MCF 10A (cell line): ENCODE results near the gene PIGA. TPM values are rescaled to one million over a fixed set of nuclear protein-coding genes. Genes with fewer than 3 reads are reported as not detected.

ENCODE experiments used
- BruUV-seq: library from RNA; stranded (reverse); fragments of 400-500 nt; replicated peaks from 2 replicates; lab custom pipeline; 2021; lab: Mats Ljungman, UMichigan
- CTCF ChIA-PET: fragments of 300-600 bp; sonication (Branson Sonifier 250); formaldehyde crosslinking; extraction: SDS; loops from one replicate; lab custom pipeline; 2021; ENCODE audit warnings: antibody characterized with exemption, inconsistent platforms; lab: Yijun Ruan, JAX
- POLR2A ChIA-PET: fragments of 300-600, 350-650 bp; sonication (Branson Sonifier 250); formaldehyde crosslinking; extraction: SDS; loops from one replicate; lab custom pipeline; 2020; ENCODE audit warnings: antibody characterized with exemption, inconsistent platforms; lab: Yijun Ruan, JAX
- DNase-seq: peaks from one replicate; pipeline ENCODE4 v3.0.0-alpha.2; 2018; ENCODE audit not compliant: unreplicated experiment
- H3K27ac Mint-ChIP-seq: one replicate; pipeline ENCODE4 v1.8.0; 2022; ENCODE audit warnings: mild to moderate bottlenecking, low read depth, mixed read lengths; ENCODE audit not compliant: unreplicated experiment
- H3K27me3 Mint-ChIP-seq: one replicate; pipeline ENCODE4 v1.8.0; 2022; ENCODE audit warnings: mixed read lengths; ENCODE audit not compliant: insufficient read depth, unreplicated experiment
- H3K36me3 Mint-ChIP-seq: one replicate; pipeline ENCODE4 v1.8.0; 2022; ENCODE audit warnings: mild to moderate bottlenecking, moderate library complexity, mixed read lengths; ENCODE audit not compliant: insufficient read depth, unreplicated experiment
- H3K4me1 Mint-ChIP-seq: one replicate; pipeline ENCODE4 v1.8.0; 2022; ENCODE audit warnings: mixed read lengths; ENCODE audit not compliant: insufficient read depth, unreplicated experiment
- H3K4me3 Mint-ChIP-seq: one replicate; pipeline ENCODE4 v1.8.0; 2022; ENCODE audit warnings: mild to moderate bottlenecking, moderate library complexity, mixed read lengths; ENCODE audit not compliant: unreplicated experiment
- H3K9me3 Mint-ChIP-seq: one replicate; pipeline ENCODE4 v1.8.0; 2022; ENCODE audit warnings: mixed read lengths; ENCODE audit not compliant: unreplicated experiment
- CTCF ChIP-seq: fragments of 200-600 bp; IDR thresholded peaks from one replicate; pipeline ENCODE4 v1.8.0; 2022; ENCODE audit warnings: antibody characterized with exemption, mild to moderate bottlenecking; ENCODE audit not compliant: unreplicated experiment
- intact Hi-C: fragments of 100-400 bp; cut with micrococcal nuclease; formaldehyde crosslinking; loops from 2 replicates; pipeline ENCODE4 v1.14.1; 2022
- total RNA-seq: library from RNA; stranded (reverse); gene quantifications from 2 replicates; pipeline ENCODE4 v1.2.3, GENCODE V29; 2022

Gene PIGA
- total RNA-seq, 1 experiment from 2014 or later = 17.3 TPM

- intact Hi-C loops = no loop called here
- CTCF ChIA-PET = interaction anchor here (0.5 to 6.8 kb wide), 10 partner anchors 8 to 1366 kb away, joined by 3 to 87 read pairs (median 6); no protein-coding TSS in a partner anchor
These were observed 36.5 kb downstream of the PIGA start for GRCh38 chrX:15298780-15299179.

DNA sequence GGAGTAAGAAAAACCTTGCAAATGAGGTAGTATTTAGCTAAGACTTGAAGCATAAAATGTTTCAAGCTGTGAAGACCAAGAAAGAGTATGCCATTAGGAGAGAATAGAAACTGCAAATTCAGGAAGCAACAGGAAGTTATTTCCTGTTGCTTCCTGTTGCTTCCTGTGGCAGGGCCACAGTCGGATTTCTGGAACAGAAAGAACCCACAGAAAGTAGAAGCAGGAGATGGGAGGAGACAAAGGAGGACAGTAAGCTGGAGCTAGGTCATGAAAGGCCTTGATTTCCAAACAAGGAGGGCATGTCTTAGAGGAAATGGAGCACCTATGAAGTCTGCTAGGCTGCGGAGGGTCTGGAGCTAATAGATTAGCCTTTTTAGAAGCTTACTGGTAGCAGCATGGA, 37.1 kb downstream of the PIGA start:
- no peaks in the 10 kb centered on the region for H3K9me3 Mint-ChIP-seq
- no peaks in the 10 kb centered on the region for H3K36me3 Mint-ChIP-seq
- H3K27ac Mint-ChIP-seq = no peak overlapping the region
- H3K4me1 Mint-ChIP-seq = no peaks in the 10 kb centered on the region
- no peak overlapping the region for H3K4me3 Mint-ChIP-seq
- no TSS peak for BruUV-seq
- H3K27me3 Mint-ChIP-seq = peaks cover 20% of the 10 kb centered on the region
- ChIA-PET CTCF (interaction anchor here (0.5 to 6.8 kb wide), 9 partner anchors 11 to 1280 kb away, joined by 3 to 87 read pairs (median 6); no protein-coding TSS in a partner anchor), POLR2A (no interaction called here)
- TF ChIP-seq CTCF = no peak
- DNase-seq = no peak
- intact Hi-C loops = no loop called here

More at GRCh38 chrX:15298780-15299179, 36.5 kb downstream of the PIGA start:
- no peak overlapping the region for H3K4me3 Mint-ChIP-seq
- no peaks in the 10 kb centered on the region for H3K4me1 Mint-ChIP-seq
- no peak for TF ChIP-seq CTCF
- H3K27ac Mint-ChIP-seq = no peak overlapping the region
- H3K9me3 Mint-ChIP-seq = no peaks in the 10 kb centered on the region
- no peaks in the 10 kb centered on the region for H3K36me3 Mint-ChIP-seq
- POLR2A ChIA-PET = no interaction called here
- no peak for DNase-seq
- H3K27me3 Mint-ChIP-seq = peaks cover 20% of the 10 kb centered on the region
- no TSS peak for BruUV-seq

GRCh38 chrX:15293451-15293850, 41.9 kb downstream of the PIGA start:
- CTCF ChIA-PET = no interaction called here
- intact Hi-C loops = no loop called here
- Mint-ChIP-seq H3K36me3 (no peaks in the 10 kb centered on the region), H3K4me3 (no peak overlapping the region), H3K4me1 (no peaks in the 10 kb centered on the region), H3K27ac (no peak overlapping the region), H3K9me3 (no peaks in the 10 kb centered on the region), H3K27me3 (no peaks in the 10 kb centered on the region)
- no peak for TF ChIP-seq CTCF
- no peak for DNase-seq
- POLR2A ChIA-PET = no interaction called here
- BruUV-seq = no TSS peak

DNA sequence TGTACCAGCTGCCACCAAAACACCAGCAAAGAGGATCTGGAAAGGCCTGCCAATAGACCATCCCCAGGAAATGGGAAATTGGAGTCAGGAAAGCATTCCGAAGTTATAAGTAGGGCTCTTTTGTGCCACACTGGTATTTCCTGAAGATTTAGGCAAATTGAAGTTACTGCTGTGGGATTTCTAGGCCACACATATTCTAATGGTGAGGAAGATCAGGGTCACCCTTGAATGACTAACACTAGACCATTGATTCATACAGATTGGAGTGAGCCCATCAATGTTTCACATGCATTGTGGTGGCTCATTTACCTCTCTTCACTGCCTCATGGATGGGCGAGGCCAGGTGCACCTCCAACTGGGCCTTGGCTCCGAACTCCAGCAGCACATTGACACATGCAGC, 42.5 kb downstream of the PIGA start:
- CTCF ChIA-PET = no interaction called here
- Mint-ChIP-seq H3K27ac (no peak overlapping the region), H3K36me3 (no peaks in the 10 kb centered on the region)

More for the DNA sequence above, 42.5 kb downstream of the PIGA start:
- H3K4me3 Mint-ChIP-seq = no peak overlapping the region
- no peaks in the 10 kb centered on the region for H3K9me3 Mint-ChIP-seq
- no peaks in the 10 kb centered on the region for H3K4me1 Mint-ChIP-seq
- no peak for DNase-seq
- no peak for TF ChIP-seq CTCF
- H3K27me3 Mint-ChIP-seq = no peaks in the 10 kb centered on the region
- POLR2A ChIA-PET = no interaction called here
- intact Hi-C loops = no loop called here
- no TSS peak for BruUV-seq
